Ovary (tissue), 9 donors: ENCODE results near the gene TRIP13. TPM values are rescaled to one million over a fixed set of nuclear protein-coding genes. Genes with fewer than 3 reads are reported as not detected.

Experiments
- DNase-seq, 5 donors: peaks; one replicate each; pipeline ENCODE4 v3.0.0-alpha.2; 2019 to 2020
- H3K27ac ChIP-seq, 2 donors: fragments of 200-600 bp; one replicate each; pipeline versions ENCODE4 v1.5.1 to v1.8.0; 2019 to 2022
- H3K27me3 ChIP-seq: fragments of 200-600 bp; one replicate; pipeline ENCODE4 v1.8.0; 2022
- H3K36me3 ChIP-seq: fragments of 200-600 bp; sonication (generic); one replicate; pipeline ENCODE4 v1.5.1; 2019
- H3K4me1 ChIP-seq: one replicate; pipeline ENCODE4 v1.8.1; 2013; ENCODE audit warnings: mild to moderate bottlenecking, moderate library complexity; ENCODE audit not compliant: insufficient read depth
- H3K4me3 ChIP-seq: fragments of 200-600 bp; sonication (generic); one replicate; pipeline ENCODE4 v1.5.1; 2017
- H3K9me3 ChIP-seq, 2 donors: fragments of 200-600 bp in 1 of 2; sonication (generic) in 1 of 2; one replicate each; pipeline versions ENCODE4 v1.5.1 to v1.8.1; 2013 to 2019; ENCODE audit warnings: mild to moderate bottlenecking in 1 of 2, moderate library complexity in 1 of 2
- CTCF ChIP-seq, 3 donors: fragments of 450-650 bp in 2 of 3; fragments of 200-600 bp in 1 of 3; IDR thresholded peaks; one replicate each; pipeline versions ENCODE4 v1.5.1 to v1.8.0; 2016 to 2022; ENCODE audit warnings: antibody characterized with exemption in 3 of 3, mild to moderate bottlenecking in 1 of 3
- EP300 ChIP-seq: sonication (generic); formaldehyde crosslinking; IDR thresholded peaks from one replicate; pipeline ENCODE4 v1.6.1; 2017; ENCODE audit warnings: antibody characterized with exemption
- POLR2A ChIP-seq: fragments of 450-650 bp; IDR thresholded peaks from one replicate; pipeline ENCODE4 v1.6.1; 2017; ENCODE audit warnings: antibody characterized with exemption, mild to moderate bottlenecking, moderate library complexity
- WGBS, 3 donors: extraction: QIAGEN DNeasy Blood & Tissue Kit in 1 of 3; methylation state at CpG; one replicate each; pipeline versions ENCODE4 v1.1.5 to v1.1.7; 2013 to 2017; 5-methylcytosine and 5-hydroxymethylcytosine counted together
- intact Hi-C, 4 donors: fragments of 100-400 bp; cut with DNase I; formaldehyde crosslinking; loops; one replicate each; pipeline versions ENCODE4 v1.11.0 to v1.15.1; 2022 to 2023
- polyA plus RNA-seq, 2 donors: library from polyadenylated mRNA; stranded (reverse); fragments of 200-250 nt in 1 of 2; fragments of 350-450 nt in 1 of 2; fragmentation: Illumina TruSeq in 1 of 2; extraction: RNeasy Lipid Tissue Mini Kit (QIAGEN cat#74804) in 1 of 2; gene quantifications; one replicate each; pipeline ENCODE4 v1.2.3, GENCODE V29; 2013 to 2014
- total RNA-seq, 7 donors: library from RNA; depleted of rRNA in 2 of 7; stranded (reverse); fragments of >200 nt in 2 of 7; fragmentation: NEBNext Ultra II Directional in 3 of 7; extraction: Animal tissue kit (Norgen Biotek cat#: 25700) in 3 of 7; gene quantifications; one replicate each; pipeline versions ENCODE4 v1.1.0 to v1.2.4, GENCODE V29; 2016 to 2023
- donor health status: DM: no; HTN: no; CAD: no; lungs with moderate emphysema.
- donor health status: DM: no; HTN: no; CAD: no.
- donor health status: Bipolar disorder and iron deficiency.
- donor health status: DM: yes; HTN: yes; CAD: no.
- donor health status: DM: no; HTN: no; CAD: no.
- donor health status: DM: yes; HTN: yes; CAD: no.

Gene TRIP13
- total and polyA plus RNA-seq, 9 donors: 1.3 to 3.9 (median 2.0) TPM

GRCh38 chr5:943201-943917 is 50.7 kb downstream of the TRIP13 start:
- no peak overlapping the region for H3K27ac ChIP-seq
- intact Hi-C loops: no loop called here
- H3K4me3 ChIP-seq: no peak overlapping the region
- 69 to 75% (median 70%) methylated on average over 11 of the region's 11 CpGs for WGBS, 3 donors
- no peaks in the 10 kb centered on the region for H3K36me3 ChIP-seq
- DNase-seq: peak in 1 of 5 donors; percentile 0
- no peaks in the 10 kb centered on the region for H3K27me3 ChIP-seq
- peaks cover 2% of the 10 kb centered on the region for H3K4me1 ChIP-seq
- no peaks in the 10 kb centered on the region for H3K9me3 ChIP-seq
- TF ChIP-seq EP300 (no peak), POLR2A (no peak), CTCF (IDR thresholded peaks at IDR 0.05) (no peak)

- H3K9me3 ChIP-seq: no peaks in the 10 kb centered on the region
- H3K4me3 ChIP-seq: no peak overlapping the region
- TF ChIP-seq CTCF (IDR thresholded peaks at IDR 0.05) (no peak), POLR2A (no peak), EP300 (no peak)
- intact Hi-C loops: no loop called here
- no peak overlapping the region for H3K27ac ChIP-seq
- H3K36me3 ChIP-seq: no peaks in the 10 kb centered on the region
- no peaks in the 10 kb centered on the region for H3K27me3 ChIP-seq
- H3K4me1 ChIP-seq: peaks cover 2% of the 10 kb centered on the region
- DNase-seq: no peak
- 51 to 61% (median 51%) methylated on average over 7 of the region's 7 CpGs for WGBS, 3 donors
Measured at GRCh38 chr5:943918-944620, 51.4 kb downstream of the TRIP13 start.

- intact Hi-C loops: no loop called here
- Histone ChIP-seq H3K27me3 (no peaks in the 10 kb centered on the region), H3K4me1 (peaks cover 2% of the 10 kb centered on the region), H3K27ac (no peak overlapping the region), H3K9me3 (no peaks in the 10 kb centered on the region), H3K36me3 (no peaks in the 10 kb centered on the region), H3K4me3 (no peak overlapping the region)
- no peak for DNase-seq
- no peak for TF ChIP-seq POLR2A
- no peak for TF ChIP-seq CTCF (IDR thresholded peaks at IDR 0.05)
- TF ChIP-seq EP300: no peak
- 90 to 92% (median 91%) methylated on average over 6 of the region's 6 CpGs for WGBS, 3 donors
Measured at GRCh38 chr5:944621-944927, 51.9 kb downstream of the TRIP13 start.

- WGBS, 3 donors: 77 to 84% (median 77%) methylated on average over 12 of the region's 12 CpGs
- DNase-seq: no peak
- TF ChIP-seq EP300: no peak
- no peak for TF ChIP-seq CTCF (IDR thresholded peaks at IDR 0.05)
- no peak for TF ChIP-seq POLR2A
- intact Hi-C loops: no loop called here
- no peaks in the 10 kb centered on the region for H3K9me3 ChIP-seq
- H3K36me3 ChIP-seq: no peaks in the 10 kb centered on the region
- H3K4me3 ChIP-seq: no peak overlapping the region
- H3K4me1 ChIP-seq: peaks cover 2% of the 10 kb centered on the region
- H3K27ac ChIP-seq: no peak overlapping the region
- H3K27me3 ChIP-seq: no peaks in the 10 kb centered on the region
Measured at GRCh38 chr5:944992-945685, 52.5 kb downstream of the TRIP13 start.
